GM10248 (cell line): Measurements from ENCODE around the gene HS3ST1.

Experiments
- CTCF ChIA-PET: fragments of 300-600 bp; sonication (Branson Sonifier 250); formaldehyde crosslinking; extraction: SDS; loops from one replicate; lab custom pipeline; 2021; ENCODE audit warnings: antibody characterized with exemption; lab: Yijun Ruan, JAX
- POLR2A ChIA-PET: fragments of 350-650 bp; sonication (Branson Sonifier 250); formaldehyde crosslinking; extraction: SDS; loops from one replicate; lab custom pipeline; 2020; ENCODE audit warnings: antibody characterized with exemption; lab: Yijun Ruan, JAX
- DNase-seq: peaks from one replicate; pipeline ENCODE4 v3.0.0; 2012; ENCODE audit errors: extremely low spot score
- CTCF ChIP-seq: IDR thresholded peaks from 2 replicates; pipeline ENCODE4 v1.5.1; 2012; ENCODE audit warnings: mild to moderate bottlenecking, low read depth; ENCODE audit errors: extremely low read depth, missing control alignments, control extremely low read depth

The HS3ST1 gene

GRCh38 chr4:11424000-11424399, 4.7 kb downstream of the HS3ST1 start:
- peak; percentile 58 for DNase-seq
- POLR2A ChIA-PET, result interaction anchor here (0.6 to 0.7 kb wide), 2 partner anchors 10 to 195 kb away, joined by 3 to 5 read pairs; no protein-coding TSS in a partner anchor
- CTCF ChIA-PET, result interaction anchor here (0.7 to 2.2 kb wide), 32 partner anchors 9 to 1209 kb away, joined by 3 to 28 read pairs (median 4); no protein-coding TSS in a partner anchor
- peak; percentile 64 for TF ChIP-seq CTCF

- ChIA-PET POLR2A (interaction anchor here (0.6 kb wide), 1 partner anchor 195 kb away, joined by 5 read pairs; no protein-coding TSS in a partner anchor), CTCF (interaction anchor here (0.7 to 2.2 kb wide), 28 partner anchors 8 to 1210 kb away, joined by 3 to 28 read pairs (median 4); no protein-coding TSS in a partner anchor)
- no peak for DNase-seq
- TF ChIP-seq CTCF, result no peak
Measured at GRCh38 chr4:11423465-11423864, 5.2 kb downstream of the HS3ST1 start.

GRCh38 chr4:11421116-11421515, 7.6 kb downstream of the HS3ST1 start:
- TF ChIP-seq CTCF, result no peak
- CTCF ChIA-PET, result interaction anchor here (1.1 to 1.6 kb wide), 5 partner anchors 13 to 844 kb away, joined by 3 to 6 read pairs (median 3); no protein-coding TSS in a partner anchor
- POLR2A ChIA-PET, result no interaction called here
- DNase-seq, result no peak

GRCh38 chr4:11420327-11420726, 8.4 kb downstream of the HS3ST1 start:
- POLR2A ChIA-PET, result no interaction called here
- CTCF ChIA-PET, result interaction anchor here (0.7 to 1.6 kb wide), 7 partner anchors 10 to 843 kb away, joined by 3 to 6 read pairs (median 3); no protein-coding TSS in a partner anchor
- TF ChIP-seq CTCF, result no peak
- no peak for DNase-seq

- no peak for TF ChIP-seq CTCF
- CTCF ChIA-PET, result interaction anchor here (1.3 to 1.7 kb wide), 3 partner anchors 11 to 28 kb away, joined by 3 to 5 read pairs (median 4); no protein-coding TSS in a partner anchor
- POLR2A ChIA-PET, result no interaction called here
- DNase-seq, result no peak
Measured at GRCh38 chr4:11418610-11419009, 10.1 kb downstream of the HS3ST1 start.

- DNase-seq, result no peak
- CTCF ChIA-PET, result interaction anchor here (0.9 to 1.2 kb wide), 2 partner anchors 13 to 832 kb away, joined by 3 read pairs; no protein-coding TSS in a partner anchor
- no peak for TF ChIP-seq CTCF
- POLR2A ChIA-PET, result no interaction called here
Measured at GRCh38 chr4:11416767-11417113, 12.0 kb downstream of the HS3ST1 start.
